HUES48 (cell line): ENCODE measurements around the gene KCNJ10.

Experiments
- H3K27ac ChIP-seq: one replicate; pipeline ENCODE4 v1.7.0; 2013; ENCODE audit warnings: low read depth, low read length, inconsistent platforms
- H3K27me3 ChIP-seq: 2 replicates; pipeline ENCODE4 v1.6.1; 2013; ENCODE audit warnings: mild to moderate bottlenecking, low read length; ENCODE audit not compliant: control insufficient read depth, insufficient read depth
- H3K36me3 ChIP-seq: 2 replicates; pipeline ENCODE4 v1.6.1; 2013; ENCODE audit warnings: low read length; ENCODE audit not compliant: control insufficient read depth, insufficient read depth
- H3K4me1 ChIP-seq: 2 replicates; pipeline ENCODE4 v1.6.1; 2013; ENCODE audit warnings: mild to moderate bottlenecking, low read length; ENCODE audit not compliant: control insufficient read depth, insufficient read depth
- H3K4me3 ChIP-seq: 2 replicates; pipeline ENCODE4 v1.5.1; 2013; ENCODE audit warnings: mild to moderate bottlenecking, low read depth, low read length
- H3K9ac ChIP-seq: 2 replicates; pipeline ENCODE4 v1.6.1; 2013; ENCODE audit warnings: mild to moderate bottlenecking, low read depth, low read length, moderate library complexity
- H3K9me3 ChIP-seq: 2 replicates; pipeline ENCODE4 v1.6.1; 2013; ENCODE audit warnings: low read length; ENCODE audit not compliant: control insufficient read depth, insufficient read depth

KCNJ10 gene

DNA sequence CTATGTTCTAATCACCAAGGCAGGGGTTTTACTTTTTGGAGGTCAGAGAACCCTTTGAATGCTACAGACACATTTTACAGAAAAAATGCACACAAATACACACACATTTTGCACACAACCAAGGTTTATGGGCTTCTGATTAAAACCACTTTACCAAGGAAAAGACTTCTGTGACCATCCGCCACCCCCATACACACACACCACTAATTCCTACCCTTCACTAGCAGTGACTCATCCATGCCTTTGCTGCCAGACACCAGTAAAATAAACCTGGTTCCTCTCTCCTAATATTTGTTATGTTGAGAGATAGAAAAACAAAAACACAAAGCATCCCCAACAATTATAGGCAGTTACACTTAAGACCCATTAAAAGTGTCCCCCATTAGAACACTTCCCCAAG is 51.1 kb downstream of the KCNJ10 start:
- H3K4me1 ChIP-seq: no peaks in the 10 kb centered on the region
- no peak overlapping the region for H3K4me3 ChIP-seq
- H3K9me3 ChIP-seq: no peaks in the 10 kb centered on the region
- H3K36me3 ChIP-seq: no peaks in the 10 kb centered on the region
- peak overlapping the region; percentile 18 for H3K27ac ChIP-seq
- no peaks in the 10 kb centered on the region for H3K27me3 ChIP-seq
- no peak overlapping the region for H3K9ac ChIP-seq

DNA sequence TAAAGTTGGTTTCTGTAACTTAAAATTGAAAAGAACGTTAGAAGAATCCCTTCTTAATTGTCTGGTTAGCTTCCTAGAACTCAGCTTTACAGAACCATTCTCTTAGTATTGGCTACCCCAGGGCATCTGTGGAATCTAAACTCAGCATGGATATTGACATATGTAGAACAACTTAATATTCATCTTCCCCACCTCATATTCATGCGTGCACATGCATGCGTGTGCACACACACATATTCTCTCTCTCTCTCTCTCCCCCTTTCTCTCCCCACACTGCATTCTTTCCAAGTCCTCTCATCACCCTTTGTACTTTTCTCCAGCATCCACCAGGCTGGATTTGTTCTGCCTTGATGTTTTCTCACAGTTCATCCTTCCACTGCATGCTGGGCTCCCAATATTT is 51.6 kb downstream of the KCNJ10 start:
- no peaks in the 10 kb centered on the region for H3K9me3 ChIP-seq
- H3K27ac ChIP-seq: no peak overlapping the region
- H3K27me3 ChIP-seq: no peaks in the 10 kb centered on the region
- H3K9ac ChIP-seq: no peak overlapping the region
- H3K4me1 ChIP-seq: no peaks in the 10 kb centered on the region
- no peaks in the 10 kb centered on the region for H3K36me3 ChIP-seq
- no peak overlapping the region for H3K4me3 ChIP-seq

DNA sequence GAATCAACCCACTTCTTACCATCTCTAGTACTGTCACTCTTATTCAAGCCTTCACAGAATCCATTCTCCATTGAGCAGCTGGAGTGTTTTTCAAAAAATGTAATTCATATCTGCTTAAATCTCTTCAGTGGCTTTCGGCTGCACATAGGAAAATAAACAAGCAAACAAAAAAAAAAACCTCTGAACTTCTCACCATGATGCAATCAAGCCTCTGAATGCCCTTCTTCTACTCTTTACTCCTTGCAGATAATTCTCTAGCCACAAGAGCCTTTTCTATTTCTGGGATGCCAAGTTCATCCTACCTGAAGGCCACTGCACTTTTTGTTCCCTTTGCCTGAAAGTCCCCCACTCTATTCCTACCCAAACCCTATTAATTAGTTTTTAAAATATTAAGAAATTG is 52.4 kb downstream of the KCNJ10 start:
- H3K27me3 ChIP-seq: no peaks in the 10 kb centered on the region
- no peak overlapping the region for H3K27ac ChIP-seq
- no peaks in the 10 kb centered on the region for H3K4me1 ChIP-seq
- H3K9me3 ChIP-seq: no peaks in the 10 kb centered on the region
- H3K4me3 ChIP-seq: no peak overlapping the region
- H3K36me3 ChIP-seq: no peaks in the 10 kb centered on the region
- no peak overlapping the region for H3K9ac ChIP-seq

DNA sequence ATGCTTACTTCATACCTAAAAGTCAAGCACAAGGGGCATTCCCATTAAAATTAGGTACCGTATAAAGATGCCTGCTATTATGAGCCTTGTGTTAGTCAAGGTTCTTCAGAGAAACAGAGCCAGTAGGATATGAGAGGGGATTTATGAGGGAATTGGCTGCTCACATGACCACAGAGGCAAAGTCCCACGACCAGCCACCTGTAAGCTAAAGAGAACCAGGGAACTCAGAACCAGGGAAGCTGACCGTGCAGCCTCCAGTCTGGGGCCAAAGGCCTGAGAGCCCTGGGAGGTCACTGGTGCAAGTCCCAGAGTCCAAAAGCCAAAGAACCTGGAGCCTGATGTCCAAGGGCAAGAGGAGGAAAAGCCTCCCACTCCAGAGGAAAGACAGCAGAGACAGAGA is 58.2 kb downstream of the KCNJ10 start:
- no peaks in the 10 kb centered on the region for H3K9me3 ChIP-seq
- H3K27ac ChIP-seq: no peak overlapping the region
- no peaks in the 10 kb centered on the region for H3K4me1 ChIP-seq
- H3K4me3 ChIP-seq: no peak overlapping the region
- H3K27me3 ChIP-seq: no peaks in the 10 kb centered on the region
- no peak overlapping the region for H3K9ac ChIP-seq
- H3K36me3 ChIP-seq: no peaks in the 10 kb centered on the region

DNA sequence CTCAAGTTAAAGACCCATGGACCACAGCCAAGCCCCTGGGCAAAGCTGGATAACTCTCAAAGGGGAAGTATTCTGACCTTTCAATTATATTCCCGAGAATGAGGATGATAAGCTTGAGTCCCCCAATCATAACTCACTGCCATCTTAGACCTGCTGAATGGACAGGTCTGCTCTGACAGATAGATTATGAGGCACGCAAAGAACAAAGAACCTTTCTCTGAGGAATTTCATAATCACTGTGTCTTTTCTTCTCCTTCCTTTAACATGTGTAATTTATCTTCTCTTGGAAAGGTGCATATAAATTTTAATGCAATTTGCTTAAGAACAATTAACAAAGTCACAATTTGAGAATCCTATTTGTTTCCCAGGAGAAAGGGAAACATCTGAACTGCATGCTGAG is 60.2 kb downstream of the KCNJ10 start:
- Histone ChIP-seq H3K4me1 (no peaks in the 10 kb centered on the region), H3K27me3 (no peaks in the 10 kb centered on the region), H3K27ac (no peak overlapping the region), H3K4me3 (no peak overlapping the region), H3K36me3 (no peaks in the 10 kb centered on the region), H3K9ac (no peak overlapping the region), H3K9me3 (no peaks in the 10 kb centered on the region)

DNA sequence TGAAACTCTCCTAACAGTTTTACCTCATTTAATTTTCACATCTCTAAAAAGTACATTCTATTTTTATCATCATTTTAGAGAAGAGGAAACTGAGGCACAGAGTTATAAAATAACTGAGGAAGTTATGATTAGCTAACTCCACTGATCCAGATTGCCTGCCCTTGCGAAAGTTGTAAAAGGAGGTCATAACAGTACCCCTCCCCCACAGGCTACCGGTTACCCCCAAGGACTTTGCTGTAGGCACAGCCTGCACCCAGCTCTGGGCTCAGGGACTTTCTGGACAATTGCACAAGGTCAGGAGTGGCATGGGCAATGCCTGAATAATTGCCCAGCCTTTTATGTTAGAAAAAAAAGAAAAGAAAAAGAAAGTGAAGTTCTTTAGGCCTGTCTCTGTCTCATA is 60.9 kb downstream of the KCNJ10 start:
- H3K4me1 ChIP-seq: no peaks in the 10 kb centered on the region
- no peak overlapping the region for H3K27ac ChIP-seq
- H3K4me3 ChIP-seq: no peak overlapping the region
- no peaks in the 10 kb centered on the region for H3K9me3 ChIP-seq
- H3K9ac ChIP-seq: no peak overlapping the region
- no peaks in the 10 kb centered on the region for H3K27me3 ChIP-seq
- H3K36me3 ChIP-seq: no peaks in the 10 kb centered on the region

DNA sequence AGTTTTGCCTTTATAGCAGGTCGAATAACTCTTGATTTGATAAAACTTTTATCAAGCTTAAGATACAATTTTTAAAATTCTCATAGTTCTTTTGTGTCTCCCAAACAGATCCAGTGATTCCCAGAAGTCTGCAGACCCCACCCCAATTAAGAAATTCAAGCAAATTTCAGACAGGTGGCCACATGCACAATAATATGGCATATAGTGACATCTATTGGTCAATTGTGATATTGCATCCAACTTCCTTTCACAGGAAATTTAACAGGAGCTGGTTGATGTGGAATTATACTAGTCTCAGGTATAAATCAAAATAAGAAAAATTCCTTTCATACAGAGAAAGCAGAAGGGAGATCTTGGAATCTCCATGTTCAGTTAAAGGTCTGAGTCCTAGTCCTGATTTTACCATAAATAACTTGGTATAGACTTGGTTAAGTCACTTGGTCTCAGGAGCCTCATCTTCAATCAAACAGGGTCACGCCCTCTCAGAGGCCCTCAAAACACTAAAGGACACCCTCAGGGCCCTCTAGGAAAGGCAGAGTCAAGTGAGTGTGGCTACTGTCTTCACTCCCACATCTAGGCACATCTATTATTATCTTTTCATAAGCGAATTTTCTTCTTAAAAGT is 62.3 kb downstream of the KCNJ10 start:
- Histone ChIP-seq H3K4me1 (no peaks in the 10 kb centered on the region), H3K27me3 (no peaks in the 10 kb centered on the region), H3K36me3 (no peaks in the 10 kb centered on the region), H3K9ac (no peak overlapping the region), H3K27ac (no peak overlapping the region), H3K9me3 (no peaks in the 10 kb centered on the region), H3K4me3 (no peak overlapping the region)

DNA sequence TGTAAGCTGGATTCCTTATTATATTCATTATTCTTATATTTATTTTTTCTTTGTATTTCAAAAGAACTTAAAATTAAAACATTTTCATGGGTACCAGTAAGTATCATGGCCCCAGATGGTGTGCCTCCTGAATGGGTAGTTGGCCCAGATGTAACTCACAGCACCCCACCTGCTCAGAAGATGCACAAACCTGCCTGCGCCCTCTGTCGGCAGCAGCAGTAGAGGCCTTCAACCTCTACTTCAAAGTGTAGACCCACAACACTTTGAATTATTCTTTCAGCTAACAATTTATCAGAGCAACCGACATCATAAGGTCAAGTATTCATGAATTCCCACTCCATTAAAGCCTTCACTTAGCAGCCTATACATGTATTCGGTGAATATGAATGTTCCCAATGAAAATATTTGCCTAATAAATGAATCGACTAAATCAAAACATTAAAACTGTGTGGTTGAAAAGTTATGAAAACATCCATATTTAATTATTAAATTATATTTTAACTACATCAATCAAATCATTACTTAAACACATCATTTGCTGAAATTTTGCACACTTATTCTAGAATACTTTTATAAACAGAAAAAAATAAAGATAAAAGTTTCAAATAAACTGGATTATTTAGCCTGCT is 63.5 kb downstream of the KCNJ10 start:
- H3K36me3 ChIP-seq: no peaks in the 10 kb centered on the region
- no peaks in the 10 kb centered on the region for H3K4me1 ChIP-seq
- no peak overlapping the region for H3K9ac ChIP-seq
- no peak overlapping the region for H3K4me3 ChIP-seq
- H3K27ac ChIP-seq: no peak overlapping the region
- H3K27me3 ChIP-seq: no peaks in the 10 kb centered on the region
- H3K9me3 ChIP-seq: no peaks in the 10 kb centered on the region

DNA sequence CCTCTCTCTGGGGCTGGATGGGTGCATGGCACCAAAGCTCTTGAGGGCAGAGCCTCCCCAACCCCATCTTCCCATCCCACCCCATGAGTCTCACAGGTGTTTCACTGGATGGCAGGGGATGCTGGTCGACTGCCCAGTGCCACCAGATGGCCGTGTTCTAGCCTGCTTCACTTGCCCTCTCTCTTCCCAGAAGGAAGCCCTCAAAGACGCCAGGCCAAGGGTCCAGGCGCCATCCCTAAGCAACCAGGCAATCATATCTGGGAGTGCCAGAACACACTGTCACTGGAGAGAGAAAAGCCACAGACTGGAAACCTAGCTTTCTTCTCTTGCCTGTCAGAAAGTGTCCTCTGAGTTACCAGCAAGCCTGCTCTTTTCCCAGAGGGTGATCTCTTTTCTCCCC is 64.9 kb downstream of the KCNJ10 start:
- Histone ChIP-seq H3K4me3 (no peak overlapping the region), H3K9me3 (no peaks in the 10 kb centered on the region), H3K27me3 (no peaks in the 10 kb centered on the region), H3K27ac (no peak overlapping the region), H3K9ac (no peak overlapping the region), H3K4me1 (no peaks in the 10 kb centered on the region), H3K36me3 (no peaks in the 10 kb centered on the region)

DNA sequence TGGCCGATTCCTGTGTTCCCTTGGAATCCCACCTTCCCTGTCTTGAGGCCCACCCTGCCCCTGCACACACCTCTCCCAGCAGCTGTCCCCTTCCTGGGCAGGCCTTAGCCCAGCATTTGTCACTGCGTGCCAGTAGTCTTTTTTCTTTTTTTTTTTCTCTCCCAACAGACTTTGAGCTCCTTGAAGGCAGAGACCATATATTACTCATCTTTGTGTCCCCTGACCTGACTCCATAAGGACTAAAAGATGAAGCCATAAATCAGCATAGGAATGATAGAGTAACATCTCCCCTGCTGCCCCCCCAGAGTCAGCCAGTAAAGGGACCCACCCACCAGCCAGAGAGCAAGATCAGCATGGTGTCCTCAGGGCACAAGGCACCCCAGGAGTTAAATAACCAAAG is 65.5 kb downstream of the KCNJ10 start:
- Histone ChIP-seq H3K27me3 (no peaks in the 10 kb centered on the region), H3K9ac (no peak overlapping the region), H3K9me3 (no peaks in the 10 kb centered on the region), H3K4me3 (no peak overlapping the region), H3K27ac (no peak overlapping the region), H3K4me1 (no peaks in the 10 kb centered on the region), H3K36me3 (no peaks in the 10 kb centered on the region)

DNA sequence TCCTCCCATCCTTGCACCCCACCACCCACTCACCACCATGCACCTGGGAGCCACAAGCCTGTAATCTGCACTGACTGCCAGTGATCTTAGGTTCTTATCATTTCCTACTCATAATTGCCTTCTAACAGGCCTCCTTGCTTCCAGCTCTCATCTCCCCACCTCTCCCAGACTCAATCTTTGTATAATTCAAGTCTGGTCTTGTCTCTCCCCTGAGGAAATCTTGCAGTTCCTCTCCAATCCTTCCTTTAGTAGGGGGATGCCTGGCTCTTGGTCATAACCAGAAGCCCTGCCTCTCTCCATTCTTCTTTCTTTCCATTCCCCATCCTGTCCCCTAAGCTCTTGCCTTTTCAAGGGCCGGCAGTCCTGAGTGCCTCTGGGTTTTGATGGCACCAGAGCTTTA is 66.0 kb downstream of the KCNJ10 start:
- Histone ChIP-seq H3K27ac (no peak overlapping the region), H3K4me3 (no peak overlapping the region), H3K4me1 (no peaks in the 10 kb centered on the region), H3K27me3 (no peaks in the 10 kb centered on the region), H3K36me3 (no peaks in the 10 kb centered on the region), H3K9me3 (no peaks in the 10 kb centered on the region), H3K9ac (no peak overlapping the region)
